Endodermal cell (in vitro differentiated cells): ENCODE results near the gene FOXL3. TPM values are rescaled to one million over a fixed set of nuclear protein-coding genes. Genes with fewer than 3 reads are reported as not detected.

Experiments
- DNase-seq: peaks from one replicate; pipeline ENCODE4 v3.0.0-alpha.2; 2017
- H3K27ac ChIP-seq: 2 replicates; pipeline ENCODE4 v1.5.1; 2013; ENCODE audit warnings: mild to moderate bottlenecking, low read depth, low read length, moderate library complexity
- H3K27me3 ChIP-seq: 2 replicates; pipeline ENCODE4 v1.6.1; 2013; ENCODE audit warnings: mild to moderate bottlenecking, low read length, moderate library complexity; ENCODE audit not compliant: insufficient read depth, control insufficient read depth, poor library complexity, severe bottlenecking
- H3K36me3 ChIP-seq: 2 replicates; pipeline ENCODE4 v1.7.0; 2013; ENCODE audit warnings: mild to moderate bottlenecking, low read length, moderate library complexity; ENCODE audit not compliant: control insufficient read depth, insufficient read depth
- H3K4me1 ChIP-seq: one replicate; pipeline ENCODE4 v1.7.0; 2013; ENCODE audit warnings: low read length; ENCODE audit not compliant: control insufficient read depth, insufficient read depth
- H3K4me3 ChIP-seq: 2 replicates; pipeline ENCODE4 v1.5.1; 2013; ENCODE audit warnings: mild to moderate bottlenecking, low read length, moderate library complexity
- H3K9ac ChIP-seq: 2 replicates; pipeline ENCODE4 v1.6.1; 2013; ENCODE audit warnings: mild to moderate bottlenecking, low read length, moderate library complexity; ENCODE audit not compliant: poor library complexity, severe bottlenecking; ENCODE audit errors: extremely low read depth
- H3K9me3 ChIP-seq: 2 replicates; pipeline ENCODE4 v1.6.1; 2013; ENCODE audit warnings: mild to moderate bottlenecking, low read length, moderate library complexity; ENCODE audit not compliant: control insufficient read depth
- H3K27ac Mint-ChIP-seq: 2 replicates; pipeline ENCODE4 v1.8.0; 2020; ENCODE audit warnings: mixed read lengths
- H3K27me3 Mint-ChIP-seq: 2 replicates; pipeline ENCODE4 v1.8.0; 2021; ENCODE audit warnings: mild to moderate bottlenecking, mixed read lengths; ENCODE audit not compliant: insufficient read depth
- H3K36me3 Mint-ChIP-seq: 2 replicates; pipeline ENCODE4 v1.8.0; 2020; ENCODE audit warnings: low read depth, mixed read lengths
- H3K4me1 Mint-ChIP-seq: 2 replicates; pipeline ENCODE4 v1.8.0; 2020; ENCODE audit warnings: mixed read lengths
- H3K4me3 Mint-ChIP-seq: 2 replicates; pipeline ENCODE4 v1.8.0; 2020; ENCODE audit warnings: mild to moderate bottlenecking, moderate library complexity, mixed read lengths
- H3K9me3 Mint-ChIP-seq: 2 replicates; pipeline ENCODE4 v1.8.0; 2020; ENCODE audit warnings: mild to moderate bottlenecking, mixed read lengths
- WGBS, 2 experiments: methylation state at CpG; one replicate each; pipeline versions ENCODE4 v1.1.5 to v1.1.7; 2013; ENCODE audit warnings: missing lambda C conversion rate in 2 of 2, mixed read lengths in 1 of 2; ENCODE audit not compliant: insufficient coverage in 1 of 2, insufficient read length in 1 of 2; 5-methylcytosine and 5-hydroxymethylcytosine counted together
- total RNA-seq, 2 donors: library from RNA; stranded (reverse); fragmentation: NEBNext Ultra II Directional in 1 of 2; extraction: Animal tissue kit (Norgen Biotek cat#: 25700) in 1 of 2; gene quantifications; 2 replicates in 1 of 2; 3 replicates in 1 of 2; pipeline ENCODE4 v1.2.1, GENCODE V29; 2021
- TF ChIP-seq, protein P1 (sequence below): fragments of 200-600 bp; sonication (generic); conservative IDR thresholded peaks from 2 replicates; pipeline ENCODE4 v1.5.0; 2021; ENCODE audit warnings: antibody characterized with exemption, mild to moderate bottlenecking

Gene FOXL3
- total RNA-seq, 2 donors from 2014 or later, result not detected

DNA sequence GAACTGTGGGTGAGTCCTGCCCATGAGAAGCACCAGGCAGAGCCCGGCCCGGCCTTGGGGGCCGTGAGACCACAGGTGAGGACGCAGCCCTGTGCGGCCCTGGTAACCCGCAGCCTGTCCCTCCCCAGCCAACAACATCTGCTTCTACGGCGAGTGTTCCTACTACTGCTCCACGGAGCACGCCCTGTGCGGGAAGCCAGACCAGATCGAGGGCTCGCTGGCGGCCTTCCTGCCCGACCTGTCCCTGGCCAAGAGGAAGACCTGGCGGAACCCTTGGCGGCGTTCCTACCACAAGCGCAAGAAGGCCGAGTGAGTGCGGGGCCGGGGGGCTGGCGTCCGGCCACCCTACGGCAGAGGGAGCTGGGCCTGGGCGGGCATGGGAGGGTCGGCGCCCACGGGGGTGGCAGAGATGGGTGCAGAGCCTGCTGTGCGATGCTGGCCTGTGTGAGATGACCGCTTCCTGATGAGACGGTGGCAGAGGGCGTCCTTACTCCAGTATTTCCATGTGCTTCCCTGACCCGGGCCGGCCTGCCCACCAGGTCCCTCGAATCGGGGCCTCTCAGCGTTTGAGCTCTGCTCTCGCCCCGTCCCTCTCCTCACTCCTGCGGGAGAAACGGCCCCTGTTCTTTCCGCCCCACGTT, 34.1 kb upstream of the FOXL3 start:
- Mint-ChIP-seq H3K27me3 (no peaks in the 10 kb centered on the region), H3K9me3 (peaks cover 49% of the 10 kb centered on the region), H3K4me1 (no peaks in the 10 kb centered on the region), H3K36me3 (peaks cover 71% of the 10 kb centered on the region), H3K4me3 (no peak overlapping the region), H3K27ac (no peak overlapping the region)
- H3K9ac ChIP-seq, result no peak overlapping the region
- H3K4me3 ChIP-seq, result no peak overlapping the region
- TF ChIP-seq, protein P1, sequence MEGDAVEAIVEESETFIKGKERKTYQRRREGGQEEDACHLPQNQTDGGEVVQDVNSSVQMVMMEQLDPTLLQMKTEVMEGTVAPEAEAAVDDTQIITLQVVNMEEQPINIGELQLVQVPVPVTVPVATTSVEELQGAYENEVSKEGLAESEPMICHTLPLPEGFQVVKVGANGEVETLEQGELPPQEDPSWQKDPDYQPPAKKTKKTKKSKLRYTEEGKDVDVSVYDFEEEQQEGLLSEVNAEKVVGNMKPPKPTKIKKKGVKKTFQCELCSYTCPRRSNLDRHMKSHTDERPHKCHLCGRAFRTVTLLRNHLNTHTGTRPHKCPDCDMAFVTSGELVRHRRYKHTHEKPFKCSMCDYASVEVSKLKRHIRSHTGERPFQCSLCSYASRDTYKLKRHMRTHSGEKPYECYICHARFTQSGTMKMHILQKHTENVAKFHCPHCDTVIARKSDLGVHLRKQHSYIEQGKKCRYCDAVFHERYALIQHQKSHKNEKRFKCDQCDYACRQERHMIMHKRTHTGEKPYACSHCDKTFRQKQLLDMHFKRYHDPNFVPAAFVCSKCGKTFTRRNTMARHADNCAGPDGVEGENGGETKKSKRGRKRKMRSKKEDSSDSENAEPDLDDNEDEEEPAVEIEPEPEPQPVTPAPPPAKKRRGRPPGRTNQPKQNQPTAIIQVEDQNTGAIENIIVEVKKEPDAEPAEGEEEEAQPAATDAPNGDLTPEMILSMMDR, result no peak
- H3K27ac ChIP-seq, result no peak overlapping the region
- H3K9me3 ChIP-seq, result no peaks in the 10 kb centered on the region
- no peaks in the 10 kb centered on the region for H3K4me1 ChIP-seq
- H3K27me3 ChIP-seq, result no peaks in the 10 kb centered on the region
- WGBS, 2 experiments, result 94 to 95% methylated on average over 36 to 44 of the region's 44 CpGs
- peaks cover 6% of the 10 kb centered on the region for H3K36me3 ChIP-seq
- no peak for DNase-seq

DNA sequence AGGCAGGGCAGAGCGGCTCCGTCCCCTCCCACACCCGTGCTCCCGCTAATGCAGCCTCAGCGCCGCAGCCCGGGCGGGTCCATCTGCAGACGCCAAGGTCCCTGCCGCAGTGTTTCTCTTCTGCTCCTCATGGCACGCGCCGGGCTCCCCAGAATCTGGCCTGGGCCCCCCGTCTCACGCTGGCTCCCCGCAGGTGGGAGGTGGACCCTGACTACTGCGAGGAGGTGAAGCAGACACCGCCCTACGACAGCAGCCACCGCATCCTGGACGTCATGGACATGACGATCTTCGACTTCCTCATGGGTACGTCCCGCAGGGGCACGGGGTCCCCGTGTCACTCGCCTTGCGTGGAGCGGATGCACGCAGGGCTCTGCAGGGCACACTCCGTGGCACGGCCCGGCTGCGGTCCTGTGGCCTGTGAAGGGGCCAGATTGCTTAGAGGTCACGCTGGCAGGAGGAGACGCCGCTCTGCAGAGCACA, 33.5 kb upstream of the FOXL3 start:
- no peak overlapping the region for H3K9ac ChIP-seq
- DNase-seq, result no peak
- WGBS, 2 experiments, result 95 to 96% methylated on average over 33 to 38 of the region's 38 CpGs
- H3K4me3 ChIP-seq, result no peak overlapping the region
- Mint-ChIP-seq H3K4me3 (no peak overlapping the region), H3K9me3 (peaks cover 54% of the 10 kb centered on the region), H3K36me3 (peaks cover 76% of the 10 kb centered on the region), H3K27me3 (no peaks in the 10 kb centered on the region), H3K4me1 (no peaks in the 10 kb centered on the region), H3K27ac (no peak overlapping the region)
- H3K36me3 ChIP-seq, result peaks cover 6% of the 10 kb centered on the region
- H3K9me3 ChIP-seq, result no peaks in the 10 kb centered on the region
- H3K27ac ChIP-seq, result no peak overlapping the region
- TF ChIP-seq, protein P1, result no peak
- H3K27me3 ChIP-seq, result no peaks in the 10 kb centered on the region
- no peaks in the 10 kb centered on the region for H3K4me1 ChIP-seq

DNA sequence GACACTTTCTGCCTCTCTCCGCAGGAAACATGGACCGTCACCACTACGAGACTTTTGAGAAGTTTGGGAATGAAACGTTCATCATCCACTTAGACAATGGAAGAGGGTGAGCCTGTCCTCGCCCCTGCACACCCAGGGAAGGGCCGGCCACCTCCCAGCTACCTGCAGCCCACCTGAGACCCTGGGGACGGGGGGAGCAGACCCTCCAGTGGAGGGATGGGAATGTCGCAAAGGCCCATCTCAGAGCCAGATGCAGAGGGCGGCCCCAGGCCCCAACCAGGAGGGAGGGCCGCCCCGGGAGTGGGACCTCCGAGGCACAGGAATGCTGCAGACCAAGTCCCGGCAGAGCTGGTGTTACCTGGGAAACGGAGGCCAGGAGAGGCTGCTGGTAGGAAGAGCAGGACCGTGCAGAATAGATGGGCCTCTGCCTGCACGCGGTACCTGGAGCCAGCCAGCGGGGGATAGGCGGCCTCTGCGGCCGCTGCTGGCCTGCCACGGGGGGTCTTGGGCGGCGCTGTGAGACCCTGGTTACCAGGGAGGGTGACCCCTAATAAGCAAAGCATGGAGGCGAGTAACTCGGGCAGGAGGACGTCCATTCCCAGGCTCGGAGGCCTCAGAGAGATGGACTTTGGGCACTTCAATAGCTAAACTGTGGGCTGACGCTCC, 32.9 kb upstream of the FOXL3 start:
- Histone ChIP-seq H3K36me3 (peaks cover 6% of the 10 kb centered on the region), H3K4me1 (no peaks in the 10 kb centered on the region), H3K27me3 (no peaks in the 10 kb centered on the region), H3K9me3 (peaks cover 2% of the 10 kb centered on the region), H3K9ac (no peak overlapping the region), H3K4me3 (no peak overlapping the region), H3K27ac (no peak overlapping the region)
- DNase-seq, result no peak
- TF ChIP-seq, protein P1, result no peak
- WGBS, 2 experiments, result 97% methylated on average over 21 to 29 of the region's 29 CpGs
- Mint-ChIP-seq H3K4me1 (no peaks in the 10 kb centered on the region), H3K9me3 (peaks cover 60% of the 10 kb centered on the region), H3K27ac (no peak overlapping the region), H3K36me3 (peaks cover 79% of the 10 kb centered on the region), H3K4me3 (no peak overlapping the region), H3K27me3 (peaks cover 2% of the 10 kb centered on the region)
